Transverse colon (tissue), 4 donors: ENCODE measurements around the gene S1PR1. TPM values are rescaled to one million over a fixed set of nuclear protein-coding genes. Genes with fewer than 3 reads are reported as not detected.

ENCODE experiments used
- DNase-seq: peaks from one replicate; pipeline ENCODE4 v3.0.0-alpha.2; 2019
- H3K27ac ChIP-seq, 4 donors: fragments of 200-600 bp; sonication (generic); 2 replicates each; pipeline ENCODE4 v1.5.1; 2016 to 2018; ENCODE audit warnings: inconsistent platforms in 4 of 4
- H3K27me3 ChIP-seq: fragments of 200-600 bp; sonication (generic); 2 replicates; pipeline ENCODE4 v1.5.1; 2017; ENCODE audit warnings: inconsistent platforms
- H3K36me3 ChIP-seq, 4 donors: fragments of 200-600 bp; sonication (generic); 2 replicates each; pipeline ENCODE4 v1.5.1; 2017 to 2019; ENCODE audit warnings: inconsistent platforms in 4 of 4
- H3K4me1 ChIP-seq, 4 donors: fragments of 200-600 bp; sonication (generic); 2 replicates each; pipeline ENCODE4 v1.5.1; 2017 to 2020; ENCODE audit warnings: inconsistent platforms in 4 of 4
- H3K4me3 ChIP-seq, 4 donors: fragments of 200-600 bp; sonication (generic); 1 replicate in 1 of 4; 2 replicates in 3 of 4; pipeline versions ENCODE4 v1.5.1 to v1.6.1; 2017 to 2019; ENCODE audit warnings: inconsistent platforms in 4 of 4
- H3K9me3 ChIP-seq, 2 donors: fragments of 200-600 bp; sonication (generic); 2 replicates each; pipeline ENCODE4 v1.5.1; 2017 to 2019; ENCODE audit warnings: inconsistent platforms in 2 of 2
- EP300 ChIP-seq: sonication (generic); formaldehyde crosslinking; IDR thresholded peaks from one replicate; pipeline ENCODE4 v1.6.1; 2017; ENCODE audit warnings: antibody characterized with exemption, low read depth
- POLR2A ChIP-seq: fragments of 450-650 bp; IDR thresholded peaks from one replicate; pipeline ENCODE4 v1.6.1; 2016; ENCODE audit warnings: antibody characterized with exemption, mild to moderate bottlenecking, moderate library complexity
- POLR2AphosphoS5 ChIP-seq, 3 donors: sonication (generic); formaldehyde crosslinking; IDR thresholded peaks; one replicate each; pipeline ENCODE4 v1.6.1; 2016; ENCODE audit warnings: antibody characterized with exemption in 3 of 3
- WGBS, 2 donors: methylation state at CpG; one replicate each; pipeline ENCODE4 v1.1.5; 2018; ENCODE audit warnings: low coverage in 1 of 2; 5-methylcytosine and 5-hydroxymethylcytosine counted together
- in situ Hi-C, 4 donors: fragments of 200-750 bp; cut with MboI; loops; one replicate each; pipeline versions ENCODE4 v1.15.0 to v1.15.1; 2017; ENCODE audit warnings: low sequenced_read_pairs in 3 of 4, low pct_ligation_motif_present in 1 of 4, low pct_unique_long_range_greater_than_20kb in 1 of 4
- intact Hi-C: fragments of 100-400 bp; cut with DNase I; formaldehyde crosslinking; loops from one replicate; pipeline ENCODE4 v1.15.1; 2023; ENCODE audit warnings: low total_unique reads
- total RNA-seq, 4 donors: library from RNA; depleted of rRNA; stranded (reverse); fragments of >200 nt; gene quantifications; one replicate each; pipeline ENCODE4 v1.1.0, GENCODE V29; 2016
- TF ChIP-seq, protein P1 (sequence below), 5 experiments: fragments of 200-600 bp in 3 of 5; fragments of 450-650 bp in 2 of 5; sonication (generic) in 3 of 5; IDR thresholded peaks; 1 replicate in 2 of 5; 2 replicates in 3 of 5; pipeline ENCODE4 v1.5.1; 2016 to 2017; ENCODE audit warnings: antibody characterized with exemption in 5 of 5, inconsistent platforms in 3 of 5, mild to moderate bottlenecking in 2 of 5, moderate library complexity in 1 of 5

S1PR1 gene
- total RNA-seq, 4 donors from 2014 or later, result 5.6 to 58.1 (median 10.4) TPM

DNA sequence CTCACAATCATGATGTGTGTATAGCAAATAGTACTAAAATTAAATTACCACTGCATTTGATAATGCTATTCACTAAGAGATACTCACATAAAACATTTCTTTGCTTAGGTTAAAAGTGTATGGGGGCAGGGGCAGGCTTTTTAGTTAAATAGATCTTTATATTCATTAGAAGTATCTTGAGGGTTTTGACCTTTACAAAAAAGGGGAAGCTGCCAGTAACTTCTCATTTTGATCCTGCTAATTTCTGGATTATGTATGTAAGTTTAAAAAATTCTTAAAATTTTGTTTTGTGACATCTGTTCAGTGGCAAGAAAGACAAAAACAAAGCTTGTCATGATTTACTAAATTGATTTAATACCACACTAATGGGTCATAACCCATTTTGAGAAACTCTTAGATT, 45.8 kb upstream of the S1PR1 start:
- Histone ChIP-seq H3K36me3 (no peaks in the 10 kb centered on the region), H3K4me1 (no peaks in the 10 kb centered on the region), H3K9me3 (no peaks in the 10 kb centered on the region), H3K4me3 (no peak overlapping the region), H3K27me3 (no peaks in the 10 kb centered on the region), H3K27ac (no peak overlapping the region)
- TF ChIP-seq POLR2AphosphoS5 (IDR thresholded peaks at IDR 0.05), result no peak
- TF ChIP-seq, protein P1, sequence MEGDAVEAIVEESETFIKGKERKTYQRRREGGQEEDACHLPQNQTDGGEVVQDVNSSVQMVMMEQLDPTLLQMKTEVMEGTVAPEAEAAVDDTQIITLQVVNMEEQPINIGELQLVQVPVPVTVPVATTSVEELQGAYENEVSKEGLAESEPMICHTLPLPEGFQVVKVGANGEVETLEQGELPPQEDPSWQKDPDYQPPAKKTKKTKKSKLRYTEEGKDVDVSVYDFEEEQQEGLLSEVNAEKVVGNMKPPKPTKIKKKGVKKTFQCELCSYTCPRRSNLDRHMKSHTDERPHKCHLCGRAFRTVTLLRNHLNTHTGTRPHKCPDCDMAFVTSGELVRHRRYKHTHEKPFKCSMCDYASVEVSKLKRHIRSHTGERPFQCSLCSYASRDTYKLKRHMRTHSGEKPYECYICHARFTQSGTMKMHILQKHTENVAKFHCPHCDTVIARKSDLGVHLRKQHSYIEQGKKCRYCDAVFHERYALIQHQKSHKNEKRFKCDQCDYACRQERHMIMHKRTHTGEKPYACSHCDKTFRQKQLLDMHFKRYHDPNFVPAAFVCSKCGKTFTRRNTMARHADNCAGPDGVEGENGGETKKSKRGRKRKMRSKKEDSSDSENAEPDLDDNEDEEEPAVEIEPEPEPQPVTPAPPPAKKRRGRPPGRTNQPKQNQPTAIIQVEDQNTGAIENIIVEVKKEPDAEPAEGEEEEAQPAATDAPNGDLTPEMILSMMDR (IDR thresholded peaks at IDR 0.05), result no peak
- no peak for TF ChIP-seq POLR2A
- in situ Hi-C loops (no loop called here), intact Hi-C loops (no loop called here)
- DNase-seq, result no peak

DNA sequence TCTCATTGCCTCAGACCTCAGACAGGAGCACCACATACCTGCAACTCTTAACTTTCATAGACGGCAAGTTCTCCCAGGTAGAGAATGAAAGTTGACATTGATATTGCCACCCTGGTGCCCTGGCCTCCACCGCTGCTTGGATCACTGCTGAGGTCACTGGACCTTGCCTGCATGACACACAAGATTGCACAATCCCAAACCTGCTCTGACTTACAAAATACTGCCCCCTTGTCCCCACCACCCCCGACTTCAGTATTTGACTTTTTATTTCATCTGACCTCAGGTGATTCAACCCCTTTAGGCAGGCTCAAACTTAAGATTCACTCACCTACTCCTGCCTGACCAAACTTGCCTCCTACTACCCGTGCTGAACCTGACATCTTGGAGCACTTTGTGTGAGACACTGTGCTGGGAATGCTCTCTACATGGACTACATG, 43.1 kb upstream of the S1PR1 start:
- DNase-seq, result no peak
- Histone ChIP-seq H3K9me3 (no peaks in the 10 kb centered on the region), H3K27me3 (no peaks in the 10 kb centered on the region), H3K4me1 (no peaks in the 10 kb centered on the region), H3K27ac (no peak overlapping the region), H3K4me3 (no peak overlapping the region), H3K36me3 (no peaks in the 10 kb centered on the region)
- TF ChIP-seq POLR2AphosphoS5 (IDR thresholded peaks at IDR 0.05), result no peak
- no peak for TF ChIP-seq EP300
- TF ChIP-seq POLR2A, result no peak
- TF ChIP-seq, protein P1 (IDR thresholded peaks at IDR 0.05), result no peak
- WGBS, 2 donors, result 60 to 80% methylated on average over 1 to 4 of the region's 4 CpGs
- intact Hi-C loops (no loop called here), in situ Hi-C loops (no loop called here)

DNA sequence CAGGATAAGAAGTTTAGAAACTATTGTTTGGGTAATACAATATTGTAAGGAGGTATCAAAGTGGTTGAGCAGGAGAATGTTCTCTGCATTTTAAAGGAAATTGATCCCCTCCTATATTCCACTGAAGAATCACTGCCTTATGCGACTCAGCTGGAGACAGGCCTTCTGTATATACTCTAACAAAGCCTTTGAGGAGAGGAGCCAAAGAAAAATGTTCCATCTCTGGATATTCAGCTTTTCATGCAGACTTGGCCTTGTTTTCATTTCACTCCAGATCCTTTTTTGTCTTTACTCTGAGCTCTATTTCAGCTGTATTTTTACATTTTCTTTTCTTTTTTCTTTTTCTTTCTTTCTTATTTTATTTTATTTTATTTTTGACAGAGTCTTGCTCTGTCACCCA, 42.1 kb upstream of the S1PR1 start:
- 55 to 84% methylated on average over 1 of the region's 1 CpG for WGBS, 2 donors
- Histone ChIP-seq H3K36me3 (no peaks in the 10 kb centered on the region), H3K9me3 (no peaks in the 10 kb centered on the region), H3K4me3 (no peak overlapping the region), H3K27me3 (no peaks in the 10 kb centered on the region), H3K27ac (no peak overlapping the region), H3K4me1 (no peaks in the 10 kb centered on the region)
- no peak for TF ChIP-seq EP300
- TF ChIP-seq, protein P1 (IDR thresholded peaks at IDR 0.05), result no peak
- TF ChIP-seq POLR2AphosphoS5 (IDR thresholded peaks at IDR 0.05), result no peak
- TF ChIP-seq POLR2A, result no peak
- intact Hi-C loops (no loop called here), in situ Hi-C loops (no loop called here)
- no peak for DNase-seq

DNA sequence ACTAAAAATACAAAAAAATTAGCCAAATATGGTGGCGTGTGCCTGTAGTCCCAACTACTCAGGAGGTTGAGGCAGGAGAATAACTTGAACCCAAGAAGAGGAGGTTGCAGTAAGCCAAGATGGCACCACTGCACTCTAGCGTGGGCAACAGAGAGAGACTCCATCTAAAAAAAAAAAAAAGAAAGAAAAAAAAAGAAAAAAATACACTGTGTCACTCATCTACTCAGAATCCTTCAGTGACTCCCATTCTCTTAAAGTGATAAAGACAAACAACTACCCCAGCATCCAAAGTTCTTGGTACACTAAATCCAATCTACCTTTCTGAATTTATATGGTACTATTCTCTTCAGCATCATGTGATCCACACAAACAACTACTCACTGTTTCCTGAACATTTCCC, 40.2 kb upstream of the S1PR1 start:
- TF ChIP-seq POLR2A, result no peak
- no peak for TF ChIP-seq POLR2AphosphoS5 (IDR thresholded peaks at IDR 0.05)
- no peak for TF ChIP-seq EP300
- TF ChIP-seq, protein P1 (IDR thresholded peaks at IDR 0.05), result no peak
- no peaks in the 10 kb centered on the region for H3K4me1 ChIP-seq
- no peak overlapping the region for H3K4me3 ChIP-seq
- H3K9me3 ChIP-seq, result no peaks in the 10 kb centered on the region
- in situ Hi-C loops (no loop called here), intact Hi-C loops (no loop called here)
- no peaks in the 10 kb centered on the region for H3K36me3 ChIP-seq
- no peak for DNase-seq
- no peaks in the 10 kb centered on the region for H3K27me3 ChIP-seq
- WGBS, 2 donors, result 92 to 100% methylated on average over 2 of the region's 2 CpGs
- no peak overlapping the region for H3K27ac ChIP-seq
